NCI-H69 (cell line): ENCODE data around the gene NPAS3.

Experiments
- DNase-seq: peaks from one replicate; lab custom pipeline; 2025; lab: John Stamatoyannopoulos, UW

Gene NPAS3

DNA sequence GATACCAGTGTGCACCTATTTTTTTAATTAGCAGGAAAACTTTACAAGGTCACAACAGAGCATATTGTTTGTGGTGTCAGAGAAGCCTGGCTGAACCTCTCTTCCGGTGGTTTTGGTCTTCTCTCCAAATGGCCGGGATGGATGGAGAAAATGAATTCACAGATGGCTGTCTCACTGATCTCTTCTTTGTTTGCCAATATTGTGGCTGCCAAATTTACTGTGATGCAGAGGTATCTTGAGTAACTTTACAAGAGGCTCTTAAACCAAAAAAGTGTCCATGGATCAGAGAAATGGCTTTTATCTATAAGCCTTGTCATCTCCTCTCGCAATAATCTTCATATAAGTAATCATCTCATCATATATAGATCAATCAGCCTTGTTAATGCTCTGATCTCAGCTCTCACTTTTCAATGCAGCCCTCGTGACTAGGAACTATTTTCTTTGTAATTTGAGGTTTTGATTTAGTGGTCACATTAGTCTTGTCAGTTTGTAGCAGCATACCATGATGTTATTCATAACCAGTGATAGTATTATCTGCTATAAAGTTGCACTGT, 704.1 kb downstream of the NPAS3 start:
- no peak for DNase-seq

DNA sequence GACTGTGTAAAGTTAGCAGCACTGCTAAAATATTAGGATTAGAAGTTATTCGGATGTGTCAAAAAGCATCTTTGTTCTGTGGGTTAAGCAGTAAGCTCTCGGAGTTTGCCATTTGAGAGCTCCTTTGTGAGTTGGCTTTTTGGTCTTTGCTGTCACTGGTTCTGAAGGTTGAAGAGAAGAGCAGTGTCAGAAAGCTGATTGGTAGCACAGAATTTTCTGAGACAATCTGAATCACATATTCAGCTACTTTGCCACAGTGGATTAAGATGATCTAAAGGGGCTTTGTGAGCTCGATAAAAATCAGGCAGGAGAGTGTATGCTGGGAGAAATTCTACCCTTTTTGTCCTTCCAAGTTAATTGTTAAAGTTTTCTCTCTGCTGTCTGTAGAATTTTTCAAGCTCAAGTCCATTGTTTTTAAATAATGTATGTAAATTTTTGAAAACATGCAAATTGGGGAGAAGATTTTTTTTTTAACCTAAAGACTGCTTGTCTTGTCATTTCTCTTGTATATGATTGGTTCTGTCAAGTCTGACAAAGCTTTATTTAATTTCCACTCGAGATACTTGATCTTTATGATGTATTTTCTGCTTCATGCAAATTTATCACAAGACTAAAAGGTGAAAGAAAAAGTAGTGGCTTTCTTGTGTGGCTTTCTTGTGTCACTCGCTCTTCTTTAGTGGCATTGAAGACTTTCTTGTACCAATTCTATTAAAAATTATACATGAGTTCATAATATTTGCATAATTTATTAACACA, 704.9 kb downstream of the NPAS3 start:
- no peak for DNase-seq

GRCh38 chr14:33646692-33647260, 708.1 kb downstream of the NPAS3 start:
- no peak for DNase-seq

DNA sequence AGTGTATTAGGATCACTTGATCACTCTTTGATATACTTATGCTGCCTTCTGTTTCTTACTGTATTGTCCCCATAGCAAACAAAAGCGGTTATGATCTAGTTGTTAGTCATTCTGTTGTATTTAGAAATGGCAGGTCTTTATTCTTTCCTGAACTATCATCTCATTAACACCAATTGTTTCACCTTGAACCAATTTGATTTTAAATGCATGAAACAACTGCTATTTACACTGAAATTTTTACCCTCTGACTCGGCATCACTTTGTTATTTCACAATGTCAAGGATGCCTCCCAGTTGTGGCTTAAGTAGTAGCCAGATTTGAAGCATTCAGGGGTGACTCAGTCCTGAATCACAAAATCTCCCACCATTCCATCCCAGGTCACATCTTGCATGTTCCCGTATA, 708.7 kb downstream of the NPAS3 start:
- no peak for DNase-seq

- no peak for DNase-seq
Measured at GRCh38 chr14:33650430-33650829, 711.8 kb downstream of the NPAS3 start.

DNA sequence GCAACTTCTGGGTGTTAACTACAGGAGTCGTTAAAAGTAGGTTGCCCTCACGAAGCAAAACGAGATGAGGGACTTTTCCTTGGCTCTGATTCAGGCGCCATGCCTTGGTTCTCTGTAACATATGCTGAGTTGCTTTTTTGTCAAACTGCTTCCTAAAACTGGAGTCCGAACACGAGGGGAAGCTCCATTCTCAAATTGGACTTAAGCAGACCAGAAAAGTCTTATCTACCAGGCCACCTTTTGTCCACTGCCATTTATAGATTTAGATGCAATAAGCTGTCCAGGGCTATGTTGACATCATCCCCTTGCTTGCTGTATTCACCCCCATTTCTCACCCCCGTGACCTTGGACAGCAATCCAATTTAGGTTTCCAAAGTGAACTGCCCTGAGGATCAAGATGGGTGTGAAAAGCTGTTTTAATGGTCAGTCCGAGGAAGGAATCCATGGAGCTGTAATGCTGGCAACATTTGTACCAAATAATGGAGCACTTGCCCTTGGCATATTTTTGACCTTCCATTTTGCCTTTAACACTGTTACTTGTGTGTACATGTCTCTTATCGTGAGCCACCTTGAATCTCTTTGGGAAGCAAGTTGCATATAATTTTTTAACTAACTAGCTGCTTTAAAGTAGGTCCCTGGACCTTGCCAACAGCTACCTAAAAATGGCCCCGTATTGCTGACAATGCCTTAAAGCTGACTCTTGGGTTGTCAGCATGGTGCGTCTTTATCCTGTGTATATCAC, 714.1 kb downstream of the NPAS3 start:
- no peak for DNase-seq

GRCh38 chr14:33653308-33653695, 714.6 kb downstream of the NPAS3 start:
- DNase-seq, result no peak

DNA sequence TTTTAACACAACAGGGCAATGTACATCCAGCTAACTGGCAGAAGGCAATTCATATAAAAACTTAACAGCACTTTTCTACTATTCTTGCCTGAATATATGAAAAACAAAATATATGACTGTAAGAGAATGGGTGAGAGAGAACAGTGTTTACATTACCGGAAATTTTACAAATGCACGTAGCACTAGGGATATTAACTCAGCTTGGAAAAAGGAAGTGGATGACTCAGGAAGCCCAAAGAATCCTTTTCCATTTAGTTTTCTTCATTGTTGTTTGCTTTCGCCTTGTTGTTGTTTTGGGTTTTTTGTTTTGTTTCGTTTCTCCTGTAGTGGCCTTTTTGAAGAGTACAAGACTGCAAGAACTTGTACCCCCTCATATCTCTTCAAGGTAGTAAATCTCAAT, 716.7 kb downstream of the NPAS3 start:
- no peak for DNase-seq

DNA sequence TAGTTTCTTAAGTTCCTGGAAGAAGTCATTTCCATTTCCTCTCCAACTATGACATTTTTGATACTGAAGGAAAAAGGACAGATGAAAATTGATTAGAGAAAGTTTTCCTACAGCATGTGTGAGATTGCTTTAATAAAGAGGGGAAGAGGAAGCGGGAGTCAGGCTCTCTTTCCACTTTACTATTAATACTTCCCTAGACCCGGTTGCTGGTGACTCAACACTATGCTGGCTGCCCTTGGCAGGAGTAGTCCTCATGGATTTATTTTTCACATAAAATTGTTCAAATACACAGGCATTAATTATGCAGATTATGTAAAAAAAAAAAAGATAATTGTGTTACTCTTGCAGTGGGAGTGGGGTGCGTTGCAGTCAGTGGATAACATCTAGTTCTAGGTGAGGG, 718.8 kb downstream of the NPAS3 start:
- no peak for DNase-seq

DNA sequence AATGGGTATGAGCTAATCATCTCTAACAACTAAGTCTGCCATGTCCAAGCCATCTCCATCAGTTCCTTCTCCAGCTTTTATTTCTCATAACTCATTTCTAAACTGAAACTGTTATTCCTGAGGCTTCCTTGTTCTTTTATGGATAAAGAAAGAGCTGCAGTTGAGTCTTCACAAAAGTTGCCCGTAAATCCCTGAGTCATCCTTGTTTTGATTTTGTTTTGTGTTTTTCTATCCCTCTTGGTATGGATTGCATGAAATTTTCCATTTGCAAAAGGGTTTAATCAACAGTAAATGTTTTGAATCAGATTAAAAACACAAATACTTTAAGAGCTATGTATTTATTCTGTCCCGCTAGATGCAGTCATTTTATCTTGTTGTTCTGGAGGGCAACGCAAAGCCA, 721.6 kb downstream of the NPAS3 start:
- no peak for DNase-seq

GRCh38 chr14:33661101-33661500, 722.4 kb downstream of the NPAS3 start:
- no peak for DNase-seq

DNA sequence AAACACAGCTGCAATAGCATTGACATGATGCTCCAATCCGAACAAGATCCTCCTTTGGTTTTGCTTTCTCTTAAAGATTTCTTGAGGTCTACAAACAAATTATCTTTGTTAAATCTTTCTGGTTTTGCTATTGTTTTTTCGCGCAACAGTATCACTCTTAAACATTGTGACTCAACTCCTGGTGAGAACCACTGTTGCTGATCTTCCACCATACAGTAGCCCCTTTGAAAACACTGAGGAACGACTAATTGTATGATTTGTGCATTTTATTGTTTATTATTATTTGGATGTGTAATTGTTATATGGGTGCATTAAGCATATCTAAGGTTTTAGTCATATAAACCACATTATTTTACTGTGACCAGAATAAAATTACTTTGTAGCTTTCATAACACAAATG, 729.4 kb downstream of the NPAS3 start:
- no peak for DNase-seq

DNA sequence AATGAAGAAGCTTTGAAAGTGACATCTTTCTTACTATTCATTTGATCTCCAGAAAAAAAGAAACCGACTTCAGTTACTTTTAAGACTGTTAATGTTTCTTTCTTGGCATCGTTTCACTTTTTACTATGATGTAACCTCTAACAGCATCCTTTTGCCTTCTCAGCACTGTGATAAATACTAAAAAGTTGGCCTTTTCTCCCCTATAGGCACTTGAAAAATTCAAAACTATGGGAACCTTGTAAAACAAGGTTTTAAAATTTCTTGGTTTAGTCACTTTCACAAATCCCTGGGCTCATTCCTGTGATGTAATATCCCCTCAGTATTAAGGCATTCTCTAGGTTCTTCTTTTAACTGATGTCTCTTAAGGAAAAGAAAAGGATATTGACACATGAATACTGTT, 730.4 kb downstream of the NPAS3 start:
- DNase-seq, result no peak

DNA sequence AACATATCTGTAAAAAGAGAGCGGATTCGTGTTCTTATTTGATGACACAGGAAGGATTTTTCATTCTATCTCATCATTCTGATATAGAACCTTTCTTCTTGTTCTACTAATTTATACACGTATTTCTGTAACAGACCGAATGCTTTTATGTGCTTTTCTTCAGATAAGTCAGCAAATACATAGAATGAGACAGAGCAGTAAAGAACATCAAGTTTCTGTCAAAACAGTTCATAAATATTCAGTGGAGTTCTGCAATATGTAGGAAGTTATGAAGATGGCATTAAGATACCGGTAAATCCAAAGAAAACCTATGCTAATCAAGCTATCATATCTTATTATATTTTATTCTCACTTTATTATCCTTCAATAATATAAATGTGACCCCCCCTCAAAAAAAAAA, 731.6 kb downstream of the NPAS3 start:
- DNase-seq, result no peak

DNA sequence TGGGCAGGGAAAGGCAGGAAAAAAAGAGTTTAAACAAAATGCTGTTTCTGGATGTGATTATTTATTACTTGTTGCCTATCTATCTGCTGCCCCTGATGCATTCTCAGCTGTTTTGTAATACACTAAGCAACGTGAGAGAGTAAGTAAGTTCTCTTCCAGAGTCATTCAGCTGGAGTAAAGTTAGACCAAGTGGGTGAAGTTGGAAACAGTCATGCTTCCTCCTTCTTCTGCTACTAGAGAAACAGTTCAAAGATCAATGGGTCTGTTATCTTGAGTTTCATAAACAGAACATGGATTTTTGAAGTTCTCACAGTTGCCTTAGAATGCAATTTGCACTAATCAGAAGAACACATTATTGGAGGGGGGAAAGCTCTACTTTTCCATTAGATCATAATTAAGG, 732.9 kb downstream of the NPAS3 start:
- no peak for DNase-seq

- no peak for DNase-seq
Measured at GRCh38 chr14:33674927-33675326, 736.2 kb downstream of the NPAS3 start.

DNA sequence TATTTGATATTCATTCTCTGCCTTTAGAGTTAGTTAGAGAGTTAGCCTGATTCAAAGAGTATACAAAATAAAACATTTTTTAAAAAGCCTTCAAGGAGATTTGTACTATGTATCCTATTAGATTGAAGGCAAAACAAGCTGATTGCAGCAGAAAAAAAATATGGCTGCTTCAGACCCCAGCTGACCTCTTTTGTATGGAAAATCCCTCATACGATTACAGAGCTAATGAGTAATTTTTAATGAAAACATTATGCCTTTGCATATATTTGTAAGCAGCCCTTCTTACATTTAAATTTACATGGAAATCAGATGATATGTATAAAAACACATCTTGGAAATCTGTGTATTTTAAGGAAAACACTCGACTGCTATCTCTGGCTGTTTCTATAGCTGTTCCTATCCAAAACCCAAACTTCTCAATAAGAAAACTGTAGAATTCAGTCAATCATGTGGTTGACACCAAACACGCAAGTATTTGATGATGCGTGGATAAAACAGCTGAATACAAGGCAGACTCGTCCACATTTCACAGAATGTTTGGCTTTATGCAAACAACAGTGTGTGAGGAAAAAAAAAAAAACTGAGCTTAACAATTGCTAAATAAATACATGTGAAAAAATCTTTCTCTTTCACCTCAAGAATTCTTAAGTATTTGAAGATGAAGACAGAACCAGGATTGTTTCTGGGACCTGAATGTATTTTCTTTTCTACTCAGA, 736.9 kb downstream of the NPAS3 start:
- DNase-seq, result no peak

DNA sequence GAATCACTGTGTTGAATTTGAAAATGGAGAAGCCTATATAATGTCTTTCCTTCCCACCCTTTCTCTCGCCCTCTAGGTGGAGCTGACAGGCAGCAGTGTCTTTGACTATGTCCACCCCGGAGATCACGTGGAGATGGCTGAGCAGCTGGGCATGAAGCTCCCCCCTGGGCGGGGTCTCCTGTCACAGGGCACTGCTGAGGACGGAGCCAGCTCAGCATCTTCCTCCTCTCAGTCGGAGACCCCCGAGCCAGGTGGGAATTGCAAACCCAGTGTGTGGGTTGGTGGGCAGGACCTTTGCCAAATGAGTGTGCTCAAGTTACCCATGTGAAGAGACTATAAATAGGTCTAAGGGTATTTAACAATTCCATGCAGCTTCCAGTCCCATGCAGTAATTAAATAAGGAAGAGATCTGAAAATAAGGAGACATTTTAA, 737.5 kb downstream of the NPAS3 start:
- peak; percentile 57 for DNase-seq

DNA sequence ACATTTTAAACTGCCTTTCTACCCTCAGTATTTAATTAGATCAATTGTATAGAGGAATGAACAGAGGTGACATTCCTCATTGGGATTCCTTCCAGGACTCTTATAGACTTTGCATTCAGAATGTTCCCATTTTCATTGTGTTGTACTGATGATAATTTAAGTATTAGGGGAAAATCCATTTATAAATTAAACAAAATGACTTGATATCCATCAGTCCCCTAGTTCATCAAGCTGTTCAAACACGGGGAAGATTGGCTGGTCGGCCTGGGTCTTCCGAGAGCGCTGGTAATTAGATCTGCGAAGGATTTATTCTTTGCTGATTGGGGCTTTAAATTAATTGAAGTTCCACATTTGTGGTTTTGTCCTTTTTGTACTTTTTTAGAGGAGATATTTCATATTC, 738.2 kb downstream of the NPAS3 start:
- no peak for DNase-seq

DNA sequence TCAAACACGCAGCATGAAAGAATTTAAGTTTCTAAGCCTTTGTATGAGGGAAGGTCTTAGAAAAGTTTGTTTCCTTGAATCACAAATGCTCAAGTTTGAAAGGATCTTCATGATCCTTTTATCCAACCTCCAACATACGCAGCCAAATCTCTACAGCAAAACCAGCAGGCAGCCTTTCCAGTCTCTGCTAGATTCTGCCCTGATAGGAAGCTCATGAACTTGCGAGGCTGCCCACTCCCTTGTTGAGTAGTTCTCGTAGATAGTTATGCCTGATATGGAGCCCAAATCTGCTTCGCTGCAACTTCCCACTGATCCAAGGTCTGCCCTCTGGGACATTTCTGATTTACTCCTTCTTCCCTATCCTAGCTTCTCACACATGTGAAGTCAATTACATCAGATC, 739.3 kb downstream of the NPAS3 start:
- no peak for DNase-seq

DNA sequence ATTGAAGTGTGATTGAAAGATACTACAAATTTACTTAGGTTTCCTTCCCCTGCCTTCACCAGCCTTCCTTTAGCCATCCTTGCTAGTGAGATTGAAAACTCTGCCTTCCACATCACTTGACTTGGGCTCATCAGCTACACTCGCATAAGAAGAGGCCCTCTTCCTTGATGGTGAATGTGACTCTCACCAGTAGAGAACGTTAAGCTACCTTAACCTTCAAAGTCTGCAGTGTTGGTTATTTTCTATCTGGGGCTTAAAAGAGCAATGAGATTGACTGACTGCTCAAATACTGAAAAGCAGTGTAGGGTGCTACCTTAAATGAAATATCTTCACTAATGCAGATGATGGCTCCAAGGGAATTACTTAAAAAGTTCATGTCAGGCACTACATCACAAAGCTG, 740.3 kb downstream of the NPAS3 start:
- DNase-seq, result no peak

DNA sequence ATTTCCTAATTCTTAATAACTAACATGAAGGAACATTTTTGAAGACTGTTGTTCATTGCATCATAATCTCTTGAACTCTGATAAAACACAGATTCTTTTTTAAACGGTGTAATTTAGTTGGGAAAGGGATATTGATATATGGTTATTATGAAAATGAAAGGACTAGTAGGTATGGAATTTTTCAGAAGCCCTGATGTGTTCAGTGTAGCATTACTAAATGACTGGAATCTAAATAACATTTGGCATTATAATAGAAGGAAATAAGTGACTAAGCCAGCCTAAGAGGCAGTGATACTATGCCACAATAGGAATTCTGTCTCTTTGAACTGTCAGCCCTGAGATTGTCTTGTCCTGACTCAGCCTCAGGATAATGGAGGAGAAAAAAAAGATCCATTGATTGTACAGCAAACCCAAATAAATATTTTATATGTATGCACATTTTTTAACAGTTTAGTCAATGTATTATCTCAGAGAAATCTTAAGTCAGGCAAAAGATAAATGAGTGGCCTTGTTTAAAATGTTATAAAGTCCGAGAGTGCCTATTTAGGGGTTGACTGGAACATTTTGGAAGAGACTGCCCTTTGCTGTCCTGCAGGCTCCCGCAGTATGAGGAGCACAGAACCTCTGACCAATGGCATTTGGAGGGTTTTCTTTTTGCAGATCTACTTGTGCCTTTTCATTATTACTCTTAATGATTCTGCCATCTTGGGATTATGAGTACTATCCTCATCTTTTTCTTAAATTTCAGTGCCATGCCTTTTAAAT, 741.0 kb downstream of the NPAS3 start:
- DNase-seq, result no peak
